Spleen (tissue), 7 donors: Measurements from ENCODE around the gene PHEX.

Experiments
- POLR2A ChIP-seq, 3 donors: fragments of 450-650 bp; IDR thresholded peaks; one replicate each; pipeline ENCODE4 v1.5.1; 2017; ENCODE audit warnings: antibody characterized with exemption in 3 of 3, mild to moderate bottlenecking in 1 of 3
- POLR2AphosphoS5 ChIP-seq, 3 donors: sonication (generic); formaldehyde crosslinking; IDR thresholded peaks; one replicate each; pipeline ENCODE4 v1.5.1; 2017; ENCODE audit warnings: antibody characterized with exemption in 3 of 3
- TF ChIP-seq, protein P1 (sequence below), 11 experiments: fragments of 200-600 bp in 7 of 11; fragments of 450-650 bp in 4 of 11; sonication (generic) in 4 of 11; IDR thresholded peaks in 8 of 11; conservative IDR thresholded peaks in 3 of 11; 1 replicate in 7 of 11; 2 replicates in 4 of 11; pipeline versions ENCODE4 v1.4.0 to v1.8.0; 2016 to 2021; ENCODE audit warnings: antibody characterized with exemption in 11 of 11, inconsistent platforms in 4 of 11, mild to moderate bottlenecking in 1 of 11
- donor health status: DM: no; HTN: no; CAD: no; lungs with moderate emphysema.
- donor health status: DM: no; HTN: no; CAD: no.
- donor health status: DM: no; HTN: no; CAD: no.

DNA sequence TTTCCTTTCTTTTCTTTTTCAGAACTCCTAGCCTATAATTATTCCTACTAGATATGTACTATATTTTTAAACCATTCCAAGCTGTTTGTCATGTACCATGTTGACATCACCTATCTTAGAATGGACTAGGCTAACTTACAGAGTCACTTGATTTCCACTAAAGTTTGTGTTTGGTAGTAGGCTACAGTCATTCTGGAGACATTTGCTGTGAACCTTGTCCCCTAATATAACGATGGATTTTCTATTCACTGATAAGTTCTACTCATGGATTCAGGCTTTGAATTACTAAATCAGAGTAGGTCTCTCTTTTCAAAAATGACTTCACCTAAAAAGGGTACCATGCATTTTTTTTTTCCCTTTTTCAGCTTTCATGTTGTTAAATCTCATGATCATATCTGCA is 93.4 kb downstream of the PHEX start:
- TF ChIP-seq, protein P1, sequence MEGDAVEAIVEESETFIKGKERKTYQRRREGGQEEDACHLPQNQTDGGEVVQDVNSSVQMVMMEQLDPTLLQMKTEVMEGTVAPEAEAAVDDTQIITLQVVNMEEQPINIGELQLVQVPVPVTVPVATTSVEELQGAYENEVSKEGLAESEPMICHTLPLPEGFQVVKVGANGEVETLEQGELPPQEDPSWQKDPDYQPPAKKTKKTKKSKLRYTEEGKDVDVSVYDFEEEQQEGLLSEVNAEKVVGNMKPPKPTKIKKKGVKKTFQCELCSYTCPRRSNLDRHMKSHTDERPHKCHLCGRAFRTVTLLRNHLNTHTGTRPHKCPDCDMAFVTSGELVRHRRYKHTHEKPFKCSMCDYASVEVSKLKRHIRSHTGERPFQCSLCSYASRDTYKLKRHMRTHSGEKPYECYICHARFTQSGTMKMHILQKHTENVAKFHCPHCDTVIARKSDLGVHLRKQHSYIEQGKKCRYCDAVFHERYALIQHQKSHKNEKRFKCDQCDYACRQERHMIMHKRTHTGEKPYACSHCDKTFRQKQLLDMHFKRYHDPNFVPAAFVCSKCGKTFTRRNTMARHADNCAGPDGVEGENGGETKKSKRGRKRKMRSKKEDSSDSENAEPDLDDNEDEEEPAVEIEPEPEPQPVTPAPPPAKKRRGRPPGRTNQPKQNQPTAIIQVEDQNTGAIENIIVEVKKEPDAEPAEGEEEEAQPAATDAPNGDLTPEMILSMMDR (IDR thresholded peaks at IDR 0.05 in 8 of 11, conservative IDR thresholded peaks at IDR 0.05 in 3 of 11): no peak
- TF ChIP-seq POLR2A (IDR thresholded peaks at IDR 0.05) (no peak), POLR2AphosphoS5 (IDR thresholded peaks at IDR 0.05) (no peak)
